ENCODE measurements around the gene WDR1. TPM values are rescaled to one million over a fixed set of nuclear protein-coding genes. Genes with fewer than 3 reads are reported as not detected.

Gene WDR1
- total and polyA plus RNA-seq, 2 donors (not counting 1 experiment from before 2014, with no cell fraction given), result 331 to 751 TPM

DNA sequence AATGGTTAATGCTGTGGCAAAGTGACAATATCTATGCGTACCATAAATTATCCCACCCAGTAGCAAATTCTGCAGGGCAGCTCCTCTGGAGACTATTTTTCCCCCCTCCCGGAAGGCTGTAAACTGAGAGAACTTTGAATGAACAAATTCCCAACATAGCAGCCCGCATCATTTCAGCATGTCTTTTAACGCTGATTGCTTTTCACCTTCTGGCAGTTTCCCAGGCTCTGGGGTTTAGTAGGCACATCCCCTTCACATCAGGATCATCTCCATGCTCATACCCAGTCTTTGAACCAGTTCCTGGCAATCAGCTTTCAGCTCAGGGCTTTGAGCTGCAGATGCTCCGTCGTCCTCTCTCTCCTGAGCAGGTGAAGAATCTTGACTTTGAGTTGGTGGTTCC lies 26.6 kb upstream of the WDR1 start:
- H3K27me3 ChIP-seq (ENCODE audit: control insufficient read depth, insufficient read depth, low read length), result no peaks in the 10 kb centered on the region
- DNase-seq (ENCODE audit: low read depth in 2 of 2), result no peak
- H3K36me3 ChIP-seq (ENCODE audit: control insufficient read depth, insufficient read depth, low read length), result no peaks in the 10 kb centered on the region
- H2AFZ ChIP-seq (ENCODE audit: low read length), result no peak overlapping the region
- H3K27ac ChIP-seq (ENCODE audit: insufficient read depth, low read length), result no peak overlapping the region
- TF ChIP-seq, protein P1, sequence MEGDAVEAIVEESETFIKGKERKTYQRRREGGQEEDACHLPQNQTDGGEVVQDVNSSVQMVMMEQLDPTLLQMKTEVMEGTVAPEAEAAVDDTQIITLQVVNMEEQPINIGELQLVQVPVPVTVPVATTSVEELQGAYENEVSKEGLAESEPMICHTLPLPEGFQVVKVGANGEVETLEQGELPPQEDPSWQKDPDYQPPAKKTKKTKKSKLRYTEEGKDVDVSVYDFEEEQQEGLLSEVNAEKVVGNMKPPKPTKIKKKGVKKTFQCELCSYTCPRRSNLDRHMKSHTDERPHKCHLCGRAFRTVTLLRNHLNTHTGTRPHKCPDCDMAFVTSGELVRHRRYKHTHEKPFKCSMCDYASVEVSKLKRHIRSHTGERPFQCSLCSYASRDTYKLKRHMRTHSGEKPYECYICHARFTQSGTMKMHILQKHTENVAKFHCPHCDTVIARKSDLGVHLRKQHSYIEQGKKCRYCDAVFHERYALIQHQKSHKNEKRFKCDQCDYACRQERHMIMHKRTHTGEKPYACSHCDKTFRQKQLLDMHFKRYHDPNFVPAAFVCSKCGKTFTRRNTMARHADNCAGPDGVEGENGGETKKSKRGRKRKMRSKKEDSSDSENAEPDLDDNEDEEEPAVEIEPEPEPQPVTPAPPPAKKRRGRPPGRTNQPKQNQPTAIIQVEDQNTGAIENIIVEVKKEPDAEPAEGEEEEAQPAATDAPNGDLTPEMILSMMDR (conservative IDR thresholded peaks at IDR 0.05 in 1 of 2, IDR thresholded peaks at IDR 0.05 in 1 of 2; ENCODE audit: low read depth in 1 of 2, low read length in 2 of 2), result no peak
- TF ChIP-seq EZH2 (IDR thresholded peaks at IDR 0.05; ENCODE audit: low read length, missing control alignments), result no peak
- H4K20me1 ChIP-seq (ENCODE audit: control insufficient read depth, extremely low read depth, insufficient read depth, low read length), result no peaks in the 10 kb centered on the region
- H3K4me3 ChIP-seq (replicated peaks in 1 of 4; ENCODE audit: control extremely low read depth in 1 of 4, insufficient read depth in 1 of 4, low read depth in 3 of 4, low read length in 4 of 4), result no peak overlapping the region
- H3K9ac ChIP-seq (ENCODE audit: insufficient read depth, low read length), result no peak overlapping the region
- H3K9me3 ChIP-seq (ENCODE audit: control insufficient read depth, insufficient read depth, low read depth, low read length), result no peaks in the 10 kb centered on the region
- no peak overlapping the region for H3K4me2 ChIP-seq (ENCODE audit: extremely low read depth, insufficient read depth, low read length)
- no peaks in the 10 kb centered on the region for H3K4me1 ChIP-seq (ENCODE audit: control insufficient read depth, extremely low read depth, insufficient read depth, low read length)
- H3K79me2 ChIP-seq (ENCODE audit: control insufficient read depth, insufficient read depth, low read length), result no peaks in the 10 kb centered on the region

DNA sequence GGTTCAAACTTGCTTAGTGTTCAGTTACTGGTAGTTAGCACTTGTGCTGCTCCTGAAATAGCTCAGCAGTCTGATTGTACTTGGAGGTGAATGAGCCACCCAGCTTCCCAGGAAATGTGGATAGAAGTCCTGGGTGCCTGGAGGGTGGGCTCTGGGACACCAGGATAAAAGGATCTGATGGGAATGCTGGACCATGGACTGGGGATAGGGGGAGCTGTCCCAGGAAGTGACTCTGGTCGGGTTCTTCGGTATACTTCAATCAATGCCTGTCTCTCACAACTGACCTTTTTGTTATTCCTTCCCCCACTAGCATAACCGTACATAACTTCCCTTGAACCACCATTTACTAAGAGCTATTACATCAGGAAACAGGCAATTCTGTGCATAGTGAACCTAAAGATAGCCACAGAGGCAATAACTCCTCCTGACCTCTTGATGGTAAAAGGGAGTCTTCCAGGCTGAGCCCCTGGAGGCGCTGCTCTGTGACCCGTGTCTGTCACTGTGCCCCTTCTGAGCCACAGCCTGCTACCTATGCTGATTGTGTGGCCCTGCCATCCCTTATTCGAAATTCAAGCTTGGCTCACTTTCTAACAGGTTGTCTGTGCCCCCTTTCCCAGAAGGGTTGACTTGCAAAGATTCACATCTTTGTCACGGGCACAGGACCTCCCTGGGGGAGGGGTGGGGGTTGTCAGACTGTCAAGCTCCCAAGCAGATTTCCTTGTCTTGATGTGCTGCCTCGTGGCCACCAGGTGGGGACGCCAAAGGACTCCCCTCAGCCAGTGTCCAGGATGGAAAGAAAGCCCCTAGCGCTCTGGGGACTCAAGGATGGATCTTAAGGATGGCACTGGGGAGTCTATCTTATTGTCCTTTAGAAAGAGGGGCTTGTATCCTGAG lies 24.5 kb upstream of the WDR1 start:
- Histone ChIP-seq H3K4me3 (replicated peaks in 1 of 4; ENCODE audit: control extremely low read depth in 1 of 4, insufficient read depth in 1 of 4, low read depth in 3 of 4, low read length in 4 of 4) (no peak overlapping the region), H2AFZ (ENCODE audit: low read length) (no peak overlapping the region), H3K27me3 (ENCODE audit: control insufficient read depth, insufficient read depth, low read length) (no peaks in the 10 kb centered on the region), H3K27ac (ENCODE audit: insufficient read depth, low read length) (no peak overlapping the region), H3K79me2 (ENCODE audit: control insufficient read depth, insufficient read depth, low read length) (no peaks in the 10 kb centered on the region), H3K36me3 (ENCODE audit: control insufficient read depth, insufficient read depth, low read length) (no peaks in the 10 kb centered on the region), H3K4me2 (ENCODE audit: extremely low read depth, insufficient read depth, low read length) (no peak overlapping the region), H4K20me1 (ENCODE audit: control insufficient read depth, extremely low read depth, insufficient read depth, low read length) (no peaks in the 10 kb centered on the region), H3K9me3 (ENCODE audit: control insufficient read depth, insufficient read depth, low read depth, low read length) (no peaks in the 10 kb centered on the region), H3K9ac (ENCODE audit: insufficient read depth, low read length) (no peak overlapping the region), H3K4me1 (ENCODE audit: control insufficient read depth, extremely low read depth, insufficient read depth, low read length) (no peaks in the 10 kb centered on the region)
- no peak for DNase-seq (ENCODE audit: low read depth in 2 of 2)
- TF ChIP-seq, protein P1 (conservative IDR thresholded peaks at IDR 0.05 in 1 of 2, IDR thresholded peaks at IDR 0.05 in 1 of 2; ENCODE audit: low read depth in 1 of 2, low read length in 2 of 2), result no peak
- TF ChIP-seq EZH2 (IDR thresholded peaks at IDR 0.05; ENCODE audit: low read length, missing control alignments), result no peak

DNA sequence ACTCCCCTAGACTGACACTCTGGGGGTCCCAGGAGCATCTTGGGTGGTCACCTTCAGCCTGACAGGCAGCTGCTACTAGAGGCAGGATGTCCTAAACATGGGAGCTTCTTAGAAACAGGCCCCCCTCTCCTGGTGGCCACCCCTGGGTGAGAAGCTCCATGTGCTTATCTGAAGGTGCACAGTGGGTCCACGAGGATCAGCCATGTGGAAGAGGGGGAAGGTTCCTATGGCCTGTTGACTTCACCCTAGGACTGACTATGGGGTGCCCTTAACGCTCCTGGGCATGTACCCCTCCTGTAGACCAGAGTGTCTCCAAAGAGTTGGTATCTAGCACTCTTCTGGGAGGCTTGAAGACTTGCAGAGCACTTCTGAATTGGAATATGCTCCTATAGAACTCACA lies 22.9 kb upstream of the WDR1 start:
- DNase-seq (ENCODE audit: low read depth in 2 of 2), result no peak
- no peaks in the 10 kb centered on the region for H3K9me3 ChIP-seq (ENCODE audit: control insufficient read depth, insufficient read depth, low read depth, low read length)
- H3K4me1 ChIP-seq (ENCODE audit: control insufficient read depth, extremely low read depth, insufficient read depth, low read length), result no peaks in the 10 kb centered on the region
- TF ChIP-seq EZH2 (IDR thresholded peaks at IDR 0.05; ENCODE audit: low read length, missing control alignments), result no peak
- TF ChIP-seq, protein P1 (conservative IDR thresholded peaks at IDR 0.05 in 1 of 2, IDR thresholded peaks at IDR 0.05 in 1 of 2; ENCODE audit: low read depth in 1 of 2, low read length in 2 of 2), result no peak
- H3K27ac ChIP-seq (ENCODE audit: insufficient read depth, low read length), result no peak overlapping the region
- H2AFZ ChIP-seq (ENCODE audit: low read length), result no peak overlapping the region
- no peaks in the 10 kb centered on the region for H3K36me3 ChIP-seq (ENCODE audit: control insufficient read depth, insufficient read depth, low read length)
- no peak overlapping the region for H3K4me2 ChIP-seq (ENCODE audit: extremely low read depth, insufficient read depth, low read length)
- no peaks in the 10 kb centered on the region for H3K79me2 ChIP-seq (ENCODE audit: control insufficient read depth, insufficient read depth, low read length)
- H3K4me3 ChIP-seq (replicated peaks in 1 of 4; ENCODE audit: control extremely low read depth in 1 of 4, insufficient read depth in 1 of 4, low read depth in 3 of 4, low read length in 4 of 4), result no peak overlapping the region
- H3K9ac ChIP-seq (ENCODE audit: insufficient read depth, low read length), result no peak overlapping the region
- peaks cover 2% of the 10 kb centered on the region for H3K27me3 ChIP-seq (ENCODE audit: control insufficient read depth, insufficient read depth, low read length)
- H4K20me1 ChIP-seq (ENCODE audit: control insufficient read depth, extremely low read depth, insufficient read depth, low read length), result no peaks in the 10 kb centered on the region
